ENCODE measurements around the gene FADS2.

FADS2 gene

DNA sequence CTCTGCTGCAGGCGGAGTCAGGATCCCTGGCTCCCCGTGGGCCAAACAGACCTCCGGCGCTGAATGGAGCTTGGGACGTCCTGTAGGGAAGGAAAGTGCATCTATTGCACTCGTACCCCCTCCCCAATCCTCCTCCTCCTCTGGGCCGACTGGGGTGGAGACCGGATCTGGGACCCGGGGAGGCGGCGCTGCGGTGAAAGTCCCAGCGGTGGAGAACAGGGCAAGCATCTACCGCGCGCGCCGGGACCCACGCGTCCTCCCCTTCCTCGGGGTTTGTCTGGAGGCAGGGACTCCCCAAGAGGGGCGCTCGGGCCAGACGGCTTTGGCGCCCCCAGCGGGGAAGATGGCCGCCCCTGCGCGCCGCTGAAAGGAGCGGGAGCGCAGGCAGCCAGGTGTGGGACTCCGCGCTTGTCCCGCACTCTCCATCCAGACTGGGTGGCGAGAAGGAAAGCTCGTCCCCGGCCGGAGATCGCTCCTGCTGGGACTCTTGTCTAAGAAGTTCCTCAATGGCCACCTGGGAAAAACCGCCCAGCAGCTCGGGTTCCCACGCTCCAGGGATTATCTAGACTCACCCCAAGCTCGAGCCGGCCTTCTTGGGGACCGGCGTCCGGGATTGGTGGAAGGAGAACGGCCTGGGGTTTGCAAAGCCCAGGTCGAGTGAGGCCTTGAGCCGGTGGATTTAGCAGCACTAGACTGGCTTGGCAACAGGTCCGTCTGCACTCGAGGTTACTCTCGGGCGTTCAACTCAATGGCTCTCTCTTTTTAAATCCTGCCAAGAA lies 718 bp downstream of the FADS2 start:
- no peak for DNase-seq

DNA sequence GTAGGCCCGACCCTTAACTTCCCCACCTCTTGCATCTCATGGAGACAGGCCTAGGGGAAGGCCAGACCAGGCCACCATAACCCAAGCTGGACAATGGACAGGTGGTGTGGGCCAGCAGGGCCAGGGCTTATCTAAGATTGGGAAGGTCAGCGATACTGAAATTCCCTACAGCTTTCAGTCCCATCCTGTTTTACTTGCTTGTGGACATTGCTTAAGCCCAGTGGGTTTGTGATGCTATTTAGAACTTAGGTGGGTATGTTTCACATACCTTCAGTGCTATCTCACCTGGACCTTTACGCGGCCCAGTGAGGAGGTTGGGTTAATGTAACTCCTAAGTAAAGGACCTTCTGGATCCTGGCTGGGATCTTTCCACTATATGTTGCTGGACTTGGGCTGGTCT lies 1.7 kb downstream of the FADS2 start:
- no peak for DNase-seq

GRCh38 chr11:61830237-61831105 lies 2.4 kb downstream of the FADS2 start:
- no peak for DNase-seq

DNA sequence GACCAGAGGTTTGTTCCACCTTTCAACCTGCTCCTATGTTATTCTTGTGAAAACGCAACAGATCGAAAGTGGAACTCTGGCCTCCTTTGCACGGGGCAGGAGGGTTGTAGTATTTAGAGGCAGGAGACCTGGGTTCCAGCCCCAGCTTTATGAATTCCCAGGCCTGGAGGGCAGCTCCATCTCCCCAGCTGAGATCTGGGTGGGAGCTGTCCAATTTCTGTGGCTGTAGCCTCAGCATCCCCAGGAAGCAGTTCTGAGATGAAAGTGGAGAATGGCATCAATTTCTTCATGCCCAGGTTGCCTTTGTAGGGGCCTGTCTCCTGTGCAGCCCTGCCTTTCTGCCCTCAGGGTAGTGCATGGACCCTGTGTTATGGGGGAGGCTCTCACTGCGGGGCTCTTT lies 4.1 kb downstream of the FADS2 start:
- no peak for DNase-seq

DNA sequence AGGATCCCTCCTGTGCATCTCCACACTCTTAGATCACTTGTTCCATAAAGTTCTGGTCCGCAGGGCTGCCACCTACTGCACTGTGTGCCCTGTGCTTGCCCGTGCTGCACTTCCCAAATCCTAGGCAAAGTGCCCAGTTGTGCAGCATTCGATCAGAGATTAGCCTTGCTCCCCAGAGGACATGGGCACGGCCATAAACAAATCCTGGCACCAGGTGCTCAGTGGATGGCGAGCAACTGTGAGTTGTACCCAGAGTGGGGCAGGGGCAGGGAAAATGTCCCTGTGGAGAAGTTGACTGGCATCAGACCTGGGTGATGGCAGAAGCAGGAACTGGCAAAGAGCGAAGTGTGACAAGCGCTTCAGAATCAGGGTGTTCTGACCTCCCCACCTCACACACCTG lies 4.7 kb downstream of the FADS2 start:
- no peak for DNase-seq

DNA sequence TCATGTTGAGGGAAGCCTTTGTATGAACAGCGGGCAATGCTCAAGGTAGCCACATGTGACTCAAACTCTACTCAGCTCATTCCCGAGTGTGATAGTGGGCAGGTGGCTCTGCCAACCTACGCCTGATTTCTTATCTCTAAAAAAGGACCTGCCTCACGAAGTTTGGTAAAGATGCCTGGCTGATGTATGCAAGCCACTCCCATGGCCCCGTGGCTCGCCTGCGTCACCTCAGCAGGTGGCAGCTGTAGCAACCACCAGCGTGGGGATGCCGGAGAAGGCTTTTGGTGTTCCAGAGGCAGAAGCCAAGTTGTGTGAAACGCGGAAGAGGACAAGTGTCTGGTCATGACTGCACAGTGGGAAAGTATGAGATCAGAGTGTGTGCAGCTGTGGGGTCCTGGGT lies 5.4 kb downstream of the FADS2 start:
- no peak for DNase-seq

DNA sequence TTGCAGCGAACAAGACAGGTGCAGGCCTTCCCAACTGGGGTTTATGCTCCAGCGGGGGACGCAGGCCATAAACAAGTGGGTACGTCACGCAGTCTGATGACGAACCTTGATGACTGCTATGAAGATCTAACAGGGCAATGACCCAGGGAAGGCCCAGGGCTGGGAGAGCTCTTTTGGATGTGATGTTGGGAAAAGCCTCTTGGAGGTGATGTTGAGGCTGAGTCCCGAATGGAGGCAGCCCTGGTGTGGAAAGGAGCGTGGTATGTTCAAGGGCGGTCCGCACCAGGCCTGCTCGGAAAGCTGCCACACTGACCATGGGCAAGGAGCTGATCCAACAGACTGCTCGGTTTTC lies 5.8 kb downstream of the FADS2 start:
- DNase-seq = no peak

- no peak for DNase-seq
These were observed 6.4 kb downstream of the FADS2 start for GRCh38 chr11:61834278-61835048.

GRCh38 chr11:61836193-61836592 lies 8.1 kb downstream of the FADS2 start:
- no peak for DNase-seq

- no peak for DNase-seq
These were observed 9.4 kb downstream of the FADS2 start for GRCh38 chr11:61837411-61838005.

DNA sequence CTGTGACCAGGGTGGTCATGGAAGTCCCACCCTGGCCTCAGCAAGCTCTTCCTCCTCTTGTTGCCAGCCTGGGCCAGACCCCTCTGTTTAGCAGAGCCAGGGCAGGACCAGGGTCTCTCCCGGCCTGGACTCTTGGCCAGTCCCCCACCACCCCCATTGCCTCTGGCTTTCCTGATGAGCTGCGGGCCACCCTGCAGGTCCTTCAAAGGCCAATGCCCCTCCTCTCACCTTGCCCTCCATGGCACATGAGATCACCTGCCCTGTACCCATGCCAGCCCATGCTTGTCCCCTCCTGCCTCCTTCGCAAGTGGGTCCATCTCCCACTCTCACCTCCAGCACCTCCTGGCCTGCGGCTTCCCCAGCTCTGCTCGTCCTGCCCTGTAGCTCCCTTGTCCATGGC lies 10.4 kb downstream of the FADS2 start:
- no peak for DNase-seq

DNA sequence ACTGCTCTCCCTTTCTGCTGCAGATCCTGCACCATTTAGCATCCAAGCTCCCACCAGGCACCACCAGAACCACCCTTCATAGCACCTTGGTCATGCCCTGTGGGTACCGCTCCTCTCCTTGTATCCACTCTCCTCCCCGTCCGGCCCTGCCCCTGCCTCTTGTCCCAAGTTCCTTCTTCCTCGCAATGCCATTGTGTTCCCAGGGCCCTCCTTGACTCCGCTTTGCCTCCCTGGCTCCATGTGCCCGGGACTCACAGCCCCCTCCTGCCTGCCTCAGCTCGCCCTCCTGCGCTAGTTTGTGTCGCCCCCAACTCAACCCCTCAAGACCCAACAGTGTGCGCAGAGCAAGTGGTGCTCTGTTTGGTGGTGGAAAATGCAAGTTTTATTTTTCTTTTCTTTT lies 10.8 kb downstream of the FADS2 start:
- no peak for DNase-seq

DNA sequence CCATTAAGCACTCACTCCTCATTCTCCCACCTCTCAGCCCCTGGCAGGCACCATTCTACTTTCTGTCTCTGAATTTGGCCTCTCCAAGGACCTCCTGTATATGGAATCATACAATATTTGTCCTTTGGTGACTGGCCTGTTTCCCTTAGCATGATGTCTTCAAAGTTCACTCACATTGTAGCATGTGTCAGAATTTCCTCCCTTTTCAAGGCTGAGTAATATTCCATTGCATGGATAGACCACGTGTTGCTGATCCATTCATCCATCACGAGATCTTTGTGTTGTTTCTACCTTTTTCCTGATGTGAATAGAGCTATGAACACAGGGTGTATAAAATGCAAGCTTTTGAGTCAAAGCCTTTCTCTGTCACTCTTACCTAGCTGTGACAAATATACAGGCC lies 11.6 kb downstream of the FADS2 start:
- DNase-seq = no peak

DNA sequence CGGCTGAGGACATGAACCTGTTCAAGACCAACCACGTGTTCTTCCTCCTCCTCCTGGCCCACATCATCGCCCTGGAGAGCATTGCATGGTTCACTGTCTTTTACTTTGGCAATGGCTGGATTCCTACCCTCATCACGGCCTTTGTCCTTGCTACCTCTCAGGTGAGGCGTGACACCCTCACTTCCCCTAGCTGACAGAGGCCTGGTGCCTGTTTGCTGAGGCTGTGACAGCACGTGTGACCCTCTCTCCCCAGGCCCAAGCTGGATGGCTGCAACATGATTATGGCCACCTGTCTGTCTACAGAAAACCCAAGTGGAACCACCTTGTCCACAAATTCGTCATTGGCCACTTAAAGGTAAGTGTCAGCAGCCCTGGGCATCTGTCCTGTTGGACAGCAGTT lies 12.3 kb downstream of the FADS2 start:
- no peak for DNase-seq

DNA sequence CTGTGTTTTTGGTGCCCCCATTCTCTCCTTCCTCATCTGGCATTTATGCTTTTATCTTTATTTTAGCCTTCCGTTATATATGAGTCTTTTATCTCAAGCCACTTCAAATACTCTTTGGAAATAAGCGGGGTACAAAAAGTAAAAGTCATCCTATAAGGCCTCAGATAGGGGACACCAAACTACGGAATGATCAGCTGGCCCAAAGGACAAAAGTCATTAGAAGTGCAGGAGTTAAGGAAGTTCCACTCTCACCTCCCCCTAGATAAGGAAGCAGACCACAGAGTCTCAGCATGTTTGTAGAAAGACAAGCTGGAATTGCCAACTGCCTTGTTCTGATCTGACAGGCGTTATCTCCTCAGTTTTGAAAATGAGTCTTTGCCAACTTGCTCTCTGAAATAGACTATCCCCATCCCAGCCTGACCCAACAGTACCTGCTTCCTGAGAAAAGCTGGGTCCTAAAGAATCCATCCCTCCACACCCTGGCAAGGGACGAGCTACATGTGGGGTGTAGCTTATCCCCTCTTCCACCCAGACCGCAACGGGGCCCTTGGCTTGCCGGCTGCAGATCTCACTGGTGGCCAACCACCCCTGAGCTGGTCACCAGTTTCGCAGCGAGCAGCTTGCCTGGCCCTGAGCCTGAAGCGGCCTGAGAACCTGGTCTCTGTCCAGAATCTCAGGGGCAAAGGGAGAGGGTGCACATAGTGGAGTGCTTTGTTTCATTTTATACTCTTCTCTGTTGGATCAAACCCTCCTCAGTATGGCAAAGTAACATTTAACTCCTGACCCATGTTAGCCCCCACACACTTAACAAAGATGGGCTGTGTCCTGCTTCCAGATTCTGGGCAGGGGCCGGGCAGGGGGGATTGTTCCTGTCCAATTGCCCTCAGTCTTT lies 13.8 kb downstream of the FADS2 start:
- no peak for DNase-seq

DNA sequence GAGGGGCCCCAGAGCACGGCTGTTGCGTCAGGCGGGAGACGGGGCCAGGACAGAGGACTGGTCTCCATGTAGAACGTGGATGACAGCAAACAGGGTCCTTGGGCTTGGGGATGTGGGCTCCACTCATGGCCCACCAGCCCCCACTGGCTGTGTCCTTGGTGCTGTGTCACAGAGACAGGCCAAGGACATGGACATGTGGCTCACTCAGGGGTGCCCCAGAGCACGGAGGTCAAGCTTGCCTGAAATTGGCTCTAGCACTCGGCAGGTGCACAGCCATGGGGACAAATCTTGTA lies 14.4 kb downstream of the FADS2 start:
- no peak for DNase-seq

DNA sequence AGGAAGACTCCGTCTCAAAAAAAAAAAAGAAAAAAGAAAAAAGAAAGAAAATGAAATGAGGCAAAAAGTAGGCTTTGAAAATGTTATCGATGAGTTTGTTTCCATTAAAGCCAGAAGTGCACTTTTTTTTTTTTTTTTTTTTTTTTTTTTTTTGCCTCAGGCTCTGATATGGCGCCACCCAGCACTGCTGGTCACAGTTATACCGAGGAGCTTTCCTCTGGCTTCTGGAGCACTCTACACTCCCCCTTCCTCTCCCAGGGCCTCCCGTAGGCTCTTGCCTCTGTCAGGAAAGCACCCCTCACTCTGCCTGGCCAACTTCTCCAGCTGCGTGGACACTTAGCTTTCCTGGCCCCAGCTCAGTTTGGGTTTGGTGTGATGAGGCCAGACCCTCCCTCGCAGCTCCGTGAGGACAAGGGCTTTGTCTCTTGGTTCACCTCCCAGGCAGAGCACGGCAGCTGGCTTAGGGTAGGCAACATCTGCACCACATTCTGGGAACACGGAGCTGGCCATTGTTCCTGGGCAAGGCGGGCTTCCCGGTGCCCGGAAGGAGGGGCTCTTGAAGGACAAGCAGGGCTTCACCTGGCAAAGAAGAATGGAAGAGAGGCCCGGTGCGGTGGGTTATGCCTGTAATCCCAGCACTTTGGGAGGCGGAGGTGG lies 16.9 kb downstream of the FADS2 start:
- DNase-seq = no peak

- no peak for DNase-seq
These were observed 18.4 kb downstream of the FADS2 start for GRCh38 chr11:61846362-61847020.

- no peak for DNase-seq
These were observed 19.9 kb downstream of the FADS2 start for GRCh38 chr11:61847914-61848581.

GRCh38 chr11:61848631-61849030 lies 20.5 kb downstream of the FADS2 start:
- DNase-seq = no peak

DNA sequence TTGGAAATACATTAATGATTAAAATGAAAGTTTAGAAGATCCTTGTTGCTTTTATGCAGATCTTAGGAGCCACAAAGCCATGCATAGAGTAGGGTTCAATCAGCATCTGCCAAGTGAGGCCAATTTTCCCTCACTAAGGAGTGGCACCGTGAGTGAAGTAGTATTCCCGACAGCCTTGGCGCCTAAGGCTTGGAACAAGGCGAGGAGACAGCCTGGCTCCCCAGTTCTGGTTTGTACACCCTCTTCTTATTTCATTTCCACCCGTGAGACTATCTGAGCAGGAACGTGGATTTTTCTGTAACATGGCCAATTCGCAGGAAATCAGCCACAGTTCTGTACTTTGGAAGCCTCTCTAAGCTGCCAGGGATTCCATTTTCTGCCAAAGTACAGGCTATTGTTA lies 22.6 kb downstream of the FADS2 start:
- no peak for DNase-seq
